DOHH2 (cell line): Measurements from ENCODE around the gene CCDC24.

Experiments
- EZH2phosphoT487 ChIP-seq: fragments of 200-600 bp; sonication (generic); IDR thresholded peaks from 2 replicates; pipeline ENCODE4 v1.6.1; 2017; ENCODE audit warnings: borderline replicate concordance, mild to moderate bottlenecking, antibody characterized with exemption, low read length, moderate library complexity, mixed read lengths
- TF ChIP-seq, protein P1 (sequence below): fragments of 200-600 bp; sonication (generic); IDR thresholded peaks from one replicate; pipeline ENCODE4 v1.5.1; 2014; ENCODE audit warnings: antibody characterized with exemption, mild to moderate bottlenecking, low read depth, low read length; ENCODE audit not compliant: poor library complexity, severe bottlenecking

- TF ChIP-seq, protein P1, sequence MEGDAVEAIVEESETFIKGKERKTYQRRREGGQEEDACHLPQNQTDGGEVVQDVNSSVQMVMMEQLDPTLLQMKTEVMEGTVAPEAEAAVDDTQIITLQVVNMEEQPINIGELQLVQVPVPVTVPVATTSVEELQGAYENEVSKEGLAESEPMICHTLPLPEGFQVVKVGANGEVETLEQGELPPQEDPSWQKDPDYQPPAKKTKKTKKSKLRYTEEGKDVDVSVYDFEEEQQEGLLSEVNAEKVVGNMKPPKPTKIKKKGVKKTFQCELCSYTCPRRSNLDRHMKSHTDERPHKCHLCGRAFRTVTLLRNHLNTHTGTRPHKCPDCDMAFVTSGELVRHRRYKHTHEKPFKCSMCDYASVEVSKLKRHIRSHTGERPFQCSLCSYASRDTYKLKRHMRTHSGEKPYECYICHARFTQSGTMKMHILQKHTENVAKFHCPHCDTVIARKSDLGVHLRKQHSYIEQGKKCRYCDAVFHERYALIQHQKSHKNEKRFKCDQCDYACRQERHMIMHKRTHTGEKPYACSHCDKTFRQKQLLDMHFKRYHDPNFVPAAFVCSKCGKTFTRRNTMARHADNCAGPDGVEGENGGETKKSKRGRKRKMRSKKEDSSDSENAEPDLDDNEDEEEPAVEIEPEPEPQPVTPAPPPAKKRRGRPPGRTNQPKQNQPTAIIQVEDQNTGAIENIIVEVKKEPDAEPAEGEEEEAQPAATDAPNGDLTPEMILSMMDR, result no peak
- no peak for TF ChIP-seq EZH2phosphoT487
These were observed 40.9 kb downstream of the CCDC24 start for GRCh38 chr1:44032170-44032790.
